Psoas muscle (tissue), 8 donors: ENCODE measurements around the gene HOATZ. TPM values are rescaled to one million over a fixed set of nuclear protein-coding genes. Genes with fewer than 3 reads are reported as not detected.
A peak's percentile ranks its signal among the peaks of the same experiment; 100 is the strongest.

ENCODE experiments used
- ATAC-seq, 4 donors: fragments of 200-7000 bp; cut with Tn5 transposase; one replicate each; pipeline ENCODE4 v1.9.1; 2020; ENCODE audit warnings: moderate library complexity in 3 of 4, mild to moderate bottlenecking in 2 of 4
- DNase-seq, 2 donors: peaks; one replicate each; pipeline ENCODE4 v3.0.0-alpha.2; 2020
- H3K27ac ChIP-seq: fragments of 200-600 bp; one replicate; pipeline ENCODE4 v1.8.0; 2022
- H3K27me3 ChIP-seq, 3 donors: fragments of 200-600 bp in 1 of 3; one replicate each; pipeline versions ENCODE4 v1.6.1 to v1.8.0; 2013 to 2022; ENCODE audit warnings: low read length in 2 of 3, mild to moderate bottlenecking in 2 of 3, moderate library complexity in 1 of 3; ENCODE audit not compliant: insufficient read depth in 3 of 3
- H3K36me3 ChIP-seq, 2 donors: fragments of 200-600 bp in 1 of 2; one replicate each; pipeline versions ENCODE4 v1.6.1 to v1.8.0; 2013 to 2022; ENCODE audit warnings: low read depth in 1 of 2, mild to moderate bottlenecking in 1 of 2, moderate library complexity in 1 of 2; ENCODE audit not compliant: insufficient read depth in 1 of 2
- H3K4me1 ChIP-seq: fragments of 200-600 bp; one replicate; pipeline ENCODE4 v1.8.0; 2022
- H3K4me3 ChIP-seq: fragments of 200-600 bp; one replicate; pipeline ENCODE4 v1.8.0; 2022; ENCODE audit warnings: mild to moderate bottlenecking
- H3K9me3 ChIP-seq: fragments of 200-600 bp; one replicate; pipeline ENCODE4 v1.8.0; 2022
- CTCF ChIP-seq: fragments of 200-600 bp; IDR thresholded peaks from one replicate; pipeline ENCODE4 v1.8.0; 2022; ENCODE audit warnings: antibody characterized with exemption
- WGBS, 3 donors: extraction: QIAGEN DNeasy Blood & Tissue Kit; methylation state at CpG; one replicate each; pipeline versions ENCODE4 v1.1.6 to v1.1.7; 2013; 5-methylcytosine and 5-hydroxymethylcytosine counted together
- intact Hi-C, 2 donors: fragments of 100-400 bp; cut with DNase I; formaldehyde crosslinking; loops; one replicate each; pipeline versions ENCODE4 v1.11.0 to v1.14.2; 2022
- long read RNA-seq, 2 donors: library from polyadenylated mRNA; unstranded; transcript quantifications; one replicate each; pipeline ENCODE4 v2.0.0, GENCODE V29; 2021
- polyA plus RNA-seq, 3 donors: library from polyadenylated mRNA; stranded (reverse); fragments of 200-250 nt; gene quantifications; one replicate each; pipeline ENCODE4 v1.2.3, GENCODE V29; 2013
- total RNA-seq, 4 donors: library from RNA; stranded (reverse); fragmentation: NEBNext Ultra II Directional in 2 of 4; extraction: Animal tissue kit (Norgen Biotek cat#: 25700) in 2 of 4; gene quantifications; one replicate each; pipeline versions ENCODE4 v1.2.1 to v1.2.4, GENCODE V29; 2021 to 2023
- donor health status: healthy with polysubstance abuse.
- donor health status: DM: no; HTN: no; CAD: no; lungs with moderate emphysema.
- donor health status: Bipolar disorder and iron deficiency.
- donor health status: healthy.
- donor health status: DM: yes; HTN: yes; CAD: no.
- donor health status: DM: no; HTN: no; CAD: no.
- donor health status: DM: no; HTN: no; CAD: no.
- donor health status: DM: yes; HTN: yes; CAD: no.

HOATZ gene
- total RNA-seq: not detected
- polyA plus RNA-seq: not detected
- long read RNA-seq, donor 1: 0 reads
- long read RNA-seq, donor 2: 0 reads

DNA sequence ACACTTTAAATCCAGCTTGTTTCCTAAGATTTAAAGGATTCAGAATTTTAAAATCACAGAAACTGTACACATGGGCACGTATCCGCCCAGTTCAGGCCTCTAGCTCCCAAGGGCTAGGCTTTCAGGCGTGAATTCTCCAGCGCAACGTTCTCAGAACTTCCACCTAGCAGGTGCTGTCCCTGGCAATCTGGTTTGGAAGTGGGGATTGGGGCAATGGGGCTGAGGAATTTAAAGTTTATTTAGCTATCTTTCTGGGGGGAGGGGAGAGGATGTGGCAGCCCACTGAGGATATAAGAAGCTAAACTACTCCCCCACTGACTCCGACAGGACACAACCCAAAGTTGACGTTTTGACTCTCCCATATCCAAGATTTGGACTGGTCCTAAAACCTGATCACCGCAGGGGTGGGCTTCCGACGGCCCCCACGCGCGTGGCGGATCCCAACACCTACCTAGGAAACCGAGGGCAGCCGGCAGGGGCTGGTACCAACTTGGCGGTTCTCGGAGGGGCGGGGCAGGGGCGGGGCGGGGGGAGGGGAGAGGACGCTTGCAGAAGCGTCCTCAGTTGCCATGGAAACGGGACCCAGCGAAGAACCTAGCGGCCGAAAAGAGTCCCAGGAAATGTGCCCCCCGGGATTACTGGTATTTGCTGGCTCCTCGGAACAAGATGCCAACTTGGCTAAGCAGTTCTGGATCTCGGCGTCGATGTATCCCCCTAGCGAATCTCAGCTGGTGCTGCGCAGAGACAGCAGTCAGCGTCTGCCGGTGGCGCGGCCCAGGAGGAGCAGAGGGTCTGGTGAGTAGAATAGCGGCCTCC, at the start of gene HOATZ:
Gene HOATZ (plus strand): TSS at position 563 of the 816 bp plus-strand sequence. CDS start 7 bp downstream, at position 570.
- H3K27ac ChIP-seq: no peak within 1 kb of the TSS
- H3K4me1 ChIP-seq: no peaks in the 10 kb centered on the region
- TF ChIP-seq CTCF: no peak
- no peak for DNase-seq
- peaks cover 0 to 34% (median 12%) of the 10 kb centered on the region in 3 donors for H3K27me3 ChIP-seq
- no peaks in the 10 kb centered on the region for H3K9me3 ChIP-seq
- H3K36me3 ChIP-seq: no peaks in the 10 kb centered on the region
- peak within 1 kb of the TSS; percentile 34 for H3K4me3 ChIP-seq
- intact Hi-C loops: no loop called here
- no peak for ATAC-seq
- 19 to 25% (median 22%) methylated on average over 36 to 39 of the region's 39 CpGs for WGBS, 3 donors

GRCh38 chr11:111465400-111465799, 49.2 kb upstream of the HOATZ start:
- Histone ChIP-seq H3K9me3 (no peaks in the 10 kb centered on the region), H3K4me1 (no peaks in the 10 kb centered on the region), H3K27ac (no peak overlapping the region), H3K36me3 (no peaks in the 10 kb centered on the region), H3K27me3 (no peaks in the 10 kb centered on the region), H3K4me3 (no peak overlapping the region)
- 56 to 71% (median 59%) methylated on average over 1 of the region's 1 CpG for WGBS, 3 donors
- ATAC-seq (no peak), DNase-seq (no peak)
- no peak for TF ChIP-seq CTCF
- intact Hi-C loops: no loop called here

DNA sequence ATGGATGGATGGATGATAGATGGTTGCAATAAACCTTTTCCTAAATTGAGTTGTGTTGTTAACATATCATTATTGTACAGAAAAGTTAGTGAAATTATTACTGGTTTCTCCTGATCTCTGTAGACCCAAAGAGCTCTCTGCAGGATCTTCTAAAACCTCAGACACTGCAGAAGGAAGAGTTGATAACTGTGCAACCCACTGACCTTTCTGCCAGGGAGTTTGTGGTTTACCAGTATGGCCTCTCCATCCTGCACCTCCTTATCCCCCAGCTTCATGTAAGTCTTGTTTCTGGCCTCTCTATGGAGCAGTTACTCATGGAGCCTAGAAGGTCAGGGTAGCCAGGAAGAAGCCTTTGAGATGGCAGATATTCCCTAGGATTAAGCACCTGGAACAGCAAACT, 48.0 kb upstream of the HOATZ start:
- no peak overlapping the region for H3K4me3 ChIP-seq
- TF ChIP-seq CTCF: no peak
- no peaks in the 10 kb centered on the region for H3K27me3 ChIP-seq
- H3K4me1 ChIP-seq: no peaks in the 10 kb centered on the region
- H3K9me3 ChIP-seq: no peaks in the 10 kb centered on the region
- intact Hi-C loops: no loop called here
- no peak for ATAC-seq
- no peak for DNase-seq
- no peaks in the 10 kb centered on the region for H3K36me3 ChIP-seq
- no peak overlapping the region for H3K27ac ChIP-seq

GRCh38 chr11:111469200-111469599, 45.4 kb upstream of the HOATZ start:
- Histone ChIP-seq H3K4me1 (no peaks in the 10 kb centered on the region), H3K4me3 (no peak overlapping the region), H3K27me3 (no peaks in the 10 kb centered on the region), H3K9me3 (no peaks in the 10 kb centered on the region), H3K27ac (no peak overlapping the region), H3K36me3 (no peaks in the 10 kb centered on the region)
- intact Hi-C loops: no loop called here
- ATAC-seq (no peak), DNase-seq (no peak)
- 32 to 48% (median 44%) methylated on average over 4 of the region's 4 CpGs for WGBS, 3 donors
- TF ChIP-seq CTCF: no peak
